ENCODE results near the gene GPD2.

Gene GPD2

GRCh38 chr2:156435718-156436496, at the start of gene GPD2:
TSS of gene GPD2 (plus strand) at chr2:156436379. CDS start at chr2:156476106, 39,727 bp downstream.
- DNase-seq: peak; percentile 82

GRCh38 chr2:156394033-156394741, 42.0 kb upstream of the GPD2 start:
- no peak for DNase-seq

GRCh38 chr2:156396126-156396525, 40.1 kb upstream of the GPD2 start:
- DNase-seq: no peak

GRCh38 chr2:156397229-156397628, 39.0 kb upstream of the GPD2 start:
- DNase-seq: no peak

GRCh38 chr2:156398176-156398575, 38.0 kb upstream of the GPD2 start:
- DNase-seq: no peak

- DNase-seq: no peak
These were observed 36.8 kb upstream of the GPD2 start for GRCh38 chr2:156399224-156399949.

- peak; percentile 67 for DNase-seq
These were observed 36.1 kb upstream of the GPD2 start for GRCh38 chr2:156399950-156400705.

- DNase-seq: peak; percentile 83
These were observed 35.2 kb upstream of the GPD2 start for GRCh38 chr2:156400706-156401678.

- no peak for DNase-seq
These were observed 34.3 kb upstream of the GPD2 start for GRCh38 chr2:156401861-156402260.

GRCh38 chr2:156405586-156405985, 30.6 kb upstream of the GPD2 start:
- no peak for DNase-seq

GRCh38 chr2:156411835-156412234, 24.3 kb upstream of the GPD2 start:
- no peak for DNase-seq

- DNase-seq: no peak
These were observed 14.3 kb upstream of the GPD2 start for GRCh38 chr2:156421851-156422250.

- DNase-seq: no peak
These were observed 12.4 kb upstream of the GPD2 start for GRCh38 chr2:156423674-156424282.

- DNase-seq: no peak
These were observed 9.1 kb upstream of the GPD2 start for GRCh38 chr2:156427074-156427473.

- DNase-seq: no peak
These were observed 7.0 kb upstream of the GPD2 start for GRCh38 chr2:156429211-156429610.

GRCh38 chr2:156430236-156430979, 5.8 kb upstream of the GPD2 start:
- no peak for DNase-seq

- peak; percentile 57 for DNase-seq
These were observed 5.2 kb upstream of the GPD2 start for GRCh38 chr2:156430980-156431358.

GRCh38 chr2:156434461-156435291, 1.5 kb upstream of the GPD2 start:
- peak; percentile 68 for DNase-seq

GRCh38 chr2:156435396-156435717, 822 bp upstream of the GPD2 start:
- DNase-seq: no peak

All from fibroblast of upper back skin (primary cell).